Activated CD4-positive, alpha-beta T cell treated with anti-CD3 and anti-CD28 coated beads, Interleukin-2, amount 50 U/mL, for 1 hour (primary cell): ENCODE measurements around the gene HAUS5.

Source experiments
- DNase-seq: peaks from one replicate; pipeline ENCODE4 v3.0.0-alpha.2; 2020

Gene HAUS5

GRCh38 chr19:35608251-35608650 lies 4.3 kb upstream of the HAUS5 start:
- DNase-seq, result no peak

GRCh38 chr19:35609851-35610353 lies 2.6 kb upstream of the HAUS5 start:
- DNase-seq, result no peak

GRCh38 chr19:35612224-35612558 lies 344 bp upstream of the HAUS5 start:
- DNase-seq, result no peak

- no peak for DNase-seq
Observed at GRCh38 chr19:35613574-35613973, 1.0 kb downstream of the HAUS5 start.

- no peak for DNase-seq
Observed at GRCh38 chr19:35615036-35615435, 2.5 kb downstream of the HAUS5 start.

GRCh38 chr19:35618857-35619256 lies 6.3 kb downstream of the HAUS5 start:
- no peak for DNase-seq

GRCh38 chr19:35619290-35619923 lies 6.9 kb downstream of the HAUS5 start:
- DNase-seq, result no peak

GRCh38 chr19:35620001-35620400 lies 7.5 kb downstream of the HAUS5 start:
- DNase-seq, result no peak

- no peak for DNase-seq
Observed at GRCh38 chr19:35621708-35622107, 9.2 kb downstream of the HAUS5 start.

- no peak for DNase-seq
Observed at GRCh38 chr19:35622750-35623149, 10.2 kb downstream of the HAUS5 start.

GRCh38 chr19:35623327-35624010 lies 10.9 kb downstream of the HAUS5 start:
- DNase-seq, result no peak

GRCh38 chr19:35628264-35628564 lies 15.7 kb downstream of the HAUS5 start:
- no peak for DNase-seq

- DNase-seq, result peak; percentile 96
Observed at GRCh38 chr19:35628565-35629331, 16.2 kb downstream of the HAUS5 start, which contains the start of gene RBM42. Gene RBM42 (plus strand): TSS chr19:35629036. CDS start chr19:35629154, 118 bp downstream.

GRCh38 chr19:35629332-35629633 lies 16.7 kb downstream of the HAUS5 start:
- DNase-seq, result no peak

GRCh38 chr19:35633727-35634440 lies 21.3 kb downstream of the HAUS5 start:
- no peak for DNase-seq

GRCh38 chr19:35636651-35637050 lies 24.1 kb downstream of the HAUS5 start:
- DNase-seq, result no peak

- no peak for DNase-seq
Observed at GRCh38 chr19:35637165-35637564, 24.6 kb downstream of the HAUS5 start.

- no peak for DNase-seq
Observed at GRCh38 chr19:35639321-35639639, 26.7 kb downstream of the HAUS5 start.

- no peak for DNase-seq
Observed at GRCh38 chr19:35639863-35640262, 27.3 kb downstream of the HAUS5 start.

- DNase-seq, result no peak
Observed at GRCh38 chr19:35641515-35642151, 29.1 kb downstream of the HAUS5 start, which contains the start of gene ETV2. Gene ETV2 (plus strand): TSS chr19:35641745. CDS start chr19:35642461, 716 bp downstream.

- no peak for DNase-seq
Observed at GRCh38 chr19:35642312-35642711, 29.8 kb downstream of the HAUS5 start.

GRCh38 chr19:35642798-35643254 lies 30.3 kb downstream of the HAUS5 start:
- DNase-seq, result no peak
